Natural killer cell (primary cell): Measurements from ENCODE around the gene FBXW11. TPM values are rescaled to one million over a fixed set of nuclear protein-coding genes. Genes with fewer than 3 reads are reported as not detected.

ENCODE experiments used
- ATAC-seq, 3 donors: fragments of 150-1000 bp in 2 of 3; fragments of 200-7000 bp in 1 of 3; cut with Tn5 transposase; 1 replicate in 1 of 3; 2 replicates in 2 of 3; pipeline ENCODE4 v1.10.0; 2021; ENCODE audit warnings: mild to moderate bottlenecking in 2 of 3, moderate library complexity in 2 of 3
- DNase-seq, 2 donors: peaks; one replicate each; pipeline versions ENCODE4 v3.0.0 to v3.0.0-alpha.2; 2013 to 2021; ENCODE audit warnings: mixed read lengths in 1 of 2
- H3K27ac ChIP-seq: one replicate; pipeline ENCODE4 v1.5.1; 2013; ENCODE audit warnings: mild to moderate bottlenecking, low read length
- H3K27me3 ChIP-seq: one replicate; pipeline ENCODE4 v1.6.1; 2013; ENCODE audit warnings: low read length; ENCODE audit not compliant: control insufficient read depth, insufficient read depth
- H3K36me3 ChIP-seq: one replicate; pipeline ENCODE4 v1.6.1; 2013; ENCODE audit warnings: low read length; ENCODE audit not compliant: control insufficient read depth, insufficient read depth
- H3K4me1 ChIP-seq: one replicate; pipeline ENCODE4 v1.6.1; 2013; ENCODE audit warnings: low read length; ENCODE audit not compliant: control insufficient read depth, insufficient read depth
- H3K4me3 ChIP-seq: one replicate; pipeline ENCODE4 v1.5.1; 2013; ENCODE audit warnings: low read length
- H3K9me3 ChIP-seq: one replicate; pipeline ENCODE4 v1.6.1; 2013; ENCODE audit warnings: low read length; ENCODE audit not compliant: control insufficient read depth, insufficient read depth
- H3K27ac Mint-ChIP-seq, 2 donors: one replicate each; pipeline ENCODE4 v1.8.0; 2022; ENCODE audit warnings: mild to moderate bottlenecking in 2 of 2, mixed read lengths in 2 of 2, moderate library complexity in 1 of 2
- H3K27me3 Mint-ChIP-seq, 2 donors: one replicate each; pipeline ENCODE4 v1.8.0; 2022; ENCODE audit warnings: low read depth in 2 of 2, mixed read lengths in 2 of 2
- H3K36me3 Mint-ChIP-seq: one replicate; pipeline ENCODE4 v1.8.0; 2022; ENCODE audit warnings: mixed read lengths
- H3K4me1 Mint-ChIP-seq, 2 donors: one replicate each; pipeline ENCODE4 v1.8.0; 2022; ENCODE audit warnings: mixed read lengths in 2 of 2
- H3K4me3 Mint-ChIP-seq: one replicate; pipeline ENCODE4 v1.8.0; 2022; ENCODE audit warnings: mild to moderate bottlenecking, moderate library complexity, mixed read lengths
- H3K9me3 Mint-ChIP-seq, 2 donors: one replicate each; pipeline ENCODE4 v1.8.0; 2022; ENCODE audit warnings: mixed read lengths in 2 of 2
- WGBS: methylation state at CpG from one replicate; pipeline ENCODE4 v1.1.7; 2013; ENCODE audit warnings: missing lambda C conversion rate; ENCODE audit not compliant: insufficient coverage; 5-methylcytosine and 5-hydroxymethylcytosine counted together
- intact Hi-C: fragments of 100-400 bp; cut with micrococcal nuclease; formaldehyde crosslinking; loops from one replicate; pipeline ENCODE4 v1.14.2; 2022
- total RNA-seq, 4 donors: library from RNA; stranded (reverse); fragments of 120-200 nt in 1 of 4; gene quantifications; one replicate each; pipeline versions ENCODE4 v1.2.3 to v1.2.4, GENCODE V29; 2013 to 2022
- TF ChIP-seq, protein P1 (sequence below): fragments of 200-600 bp; IDR thresholded peaks from one replicate; pipeline ENCODE4 v1.8.0; 2022; ENCODE audit warnings: antibody characterized with exemption

FBXW11 gene
- total RNA-seq, 3 donors from 2014 or later (not counting 1 experiment from before 2014, with no cell fraction given): 26.7 to 40.3 (median 39.5) TPM

DNA sequence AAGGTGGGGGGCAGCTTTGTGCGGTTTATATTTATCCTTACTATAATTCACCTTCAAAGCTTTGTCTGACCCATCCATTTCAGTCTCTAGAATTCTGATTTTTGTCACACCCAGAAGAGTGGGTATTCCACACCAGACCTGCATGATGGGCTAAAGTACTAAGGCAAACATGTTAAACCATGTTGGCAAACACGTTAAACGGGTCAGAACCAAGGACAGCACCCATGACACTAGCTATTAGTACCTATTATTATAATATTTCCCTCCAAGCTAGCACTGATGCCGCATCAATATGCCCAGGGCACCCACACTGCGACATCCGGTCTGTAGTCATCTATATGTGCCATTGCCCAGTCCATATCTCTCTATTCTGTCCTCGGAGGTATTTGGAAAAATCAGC is 104.7 kb downstream of the FBXW11 start:
- no peaks in the 10 kb centered on the region for H3K9me3 ChIP-seq
- peaks cover 24% of the 10 kb centered on the region for H3K36me3 ChIP-seq
- Mint-ChIP-seq H3K4me3 (no peak overlapping the region), H3K27me3 (no peaks in the 10 kb centered on the region), H3K9me3 (no peaks in the 10 kb centered on the region), H3K36me3 (no peaks in the 10 kb centered on the region), H3K27ac (no peak overlapping the region), H3K4me1 (peaks cover 47 to 52% of the 10 kb centered on the region in 2 donors)
- intact Hi-C loops: no loop called here
- no peak overlapping the region for H3K27ac ChIP-seq
- no peak overlapping the region for H3K4me3 ChIP-seq
- WGBS: 98% methylated on average over 7 of the region's 7 CpGs
- H3K27me3 ChIP-seq: no peaks in the 10 kb centered on the region
- ATAC-seq: no peak
- TF ChIP-seq, protein P1, sequence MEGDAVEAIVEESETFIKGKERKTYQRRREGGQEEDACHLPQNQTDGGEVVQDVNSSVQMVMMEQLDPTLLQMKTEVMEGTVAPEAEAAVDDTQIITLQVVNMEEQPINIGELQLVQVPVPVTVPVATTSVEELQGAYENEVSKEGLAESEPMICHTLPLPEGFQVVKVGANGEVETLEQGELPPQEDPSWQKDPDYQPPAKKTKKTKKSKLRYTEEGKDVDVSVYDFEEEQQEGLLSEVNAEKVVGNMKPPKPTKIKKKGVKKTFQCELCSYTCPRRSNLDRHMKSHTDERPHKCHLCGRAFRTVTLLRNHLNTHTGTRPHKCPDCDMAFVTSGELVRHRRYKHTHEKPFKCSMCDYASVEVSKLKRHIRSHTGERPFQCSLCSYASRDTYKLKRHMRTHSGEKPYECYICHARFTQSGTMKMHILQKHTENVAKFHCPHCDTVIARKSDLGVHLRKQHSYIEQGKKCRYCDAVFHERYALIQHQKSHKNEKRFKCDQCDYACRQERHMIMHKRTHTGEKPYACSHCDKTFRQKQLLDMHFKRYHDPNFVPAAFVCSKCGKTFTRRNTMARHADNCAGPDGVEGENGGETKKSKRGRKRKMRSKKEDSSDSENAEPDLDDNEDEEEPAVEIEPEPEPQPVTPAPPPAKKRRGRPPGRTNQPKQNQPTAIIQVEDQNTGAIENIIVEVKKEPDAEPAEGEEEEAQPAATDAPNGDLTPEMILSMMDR: no peak
- DNase-seq: no peak
- no peaks in the 10 kb centered on the region for H3K4me1 ChIP-seq

DNA sequence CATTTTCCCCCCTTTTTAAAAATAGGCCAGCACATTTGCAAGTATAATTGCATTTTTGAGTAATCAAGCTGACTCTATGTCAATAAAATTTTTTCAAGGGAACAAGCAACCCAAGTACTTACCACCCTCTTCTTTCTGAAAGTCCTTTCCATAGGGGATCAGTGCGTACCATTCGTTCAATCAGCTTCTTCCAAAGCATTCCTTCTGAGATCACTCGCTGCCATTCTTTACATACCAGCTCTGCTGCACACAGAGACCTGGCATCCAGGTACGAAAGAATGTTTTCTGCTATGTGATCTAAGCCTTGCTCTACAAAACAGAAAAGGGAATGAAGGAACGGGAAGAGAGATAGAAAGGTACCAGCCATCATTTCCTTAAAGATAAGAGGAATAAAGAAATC is 106.6 kb downstream of the FBXW11 start:
- Histone ChIP-seq H3K36me3 (peaks cover 29% of the 10 kb centered on the region), H3K9me3 (no peaks in the 10 kb centered on the region), H3K27ac (no peak overlapping the region), H3K4me3 (no peak overlapping the region), H3K27me3 (no peaks in the 10 kb centered on the region), H3K4me1 (no peaks in the 10 kb centered on the region)
- intact Hi-C loops: no loop called here
- Mint-ChIP-seq H3K4me3 (no peak overlapping the region), H3K4me1 (peaks cover 29 to 52% of the 10 kb centered on the region in 2 donors), H3K36me3 (no peaks in the 10 kb centered on the region), H3K9me3 (no peaks in the 10 kb centered on the region), H3K27ac (peak overlapping the region in 1 of 2 donors; percentile 36), H3K27me3 (no peaks in the 10 kb centered on the region)
- no peak for ATAC-seq
- no peak for DNase-seq
- TF ChIP-seq, protein P1: no peak
- 98% methylated on average over 4 of the region's 5 CpGs for WGBS

DNA sequence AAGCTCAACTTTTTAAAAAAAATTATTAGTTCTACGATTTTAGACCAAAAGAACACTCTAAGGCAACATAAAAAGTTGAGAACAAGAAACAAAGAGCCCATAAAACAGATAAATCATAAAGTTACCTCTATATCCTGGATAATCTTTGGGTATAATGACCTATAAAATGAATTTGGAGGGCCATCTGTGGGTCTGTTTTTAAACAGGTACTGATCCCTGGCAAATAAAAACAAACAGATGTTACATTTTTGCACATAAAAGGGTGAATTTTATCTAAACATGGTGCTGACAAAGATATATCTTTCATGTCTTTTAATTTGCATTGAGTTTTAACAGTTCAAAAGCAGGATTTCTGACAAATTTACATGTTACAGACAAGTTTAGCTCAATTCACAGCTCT is 107.6 kb downstream of the FBXW11 start:
- Mint-ChIP-seq H3K4me1 (peaks cover 29 to 51% of the 10 kb centered on the region in 2 donors), H3K27ac (no peak overlapping the region), H3K36me3 (no peaks in the 10 kb centered on the region), H3K27me3 (no peaks in the 10 kb centered on the region), H3K9me3 (no peaks in the 10 kb centered on the region), H3K4me3 (no peak overlapping the region)
- Histone ChIP-seq H3K4me1 (no peaks in the 10 kb centered on the region), H3K9me3 (no peaks in the 10 kb centered on the region), H3K36me3 (peaks cover 33% of the 10 kb centered on the region), H3K4me3 (no peak overlapping the region), H3K27ac (no peak overlapping the region), H3K27me3 (no peaks in the 10 kb centered on the region)
- DNase-seq (no peak), ATAC-seq (no peak)
- 100% methylated on average over 1 of the region's 1 CpG for WGBS
- intact Hi-C loops: no loop called here
- TF ChIP-seq, protein P1: no peak

DNA sequence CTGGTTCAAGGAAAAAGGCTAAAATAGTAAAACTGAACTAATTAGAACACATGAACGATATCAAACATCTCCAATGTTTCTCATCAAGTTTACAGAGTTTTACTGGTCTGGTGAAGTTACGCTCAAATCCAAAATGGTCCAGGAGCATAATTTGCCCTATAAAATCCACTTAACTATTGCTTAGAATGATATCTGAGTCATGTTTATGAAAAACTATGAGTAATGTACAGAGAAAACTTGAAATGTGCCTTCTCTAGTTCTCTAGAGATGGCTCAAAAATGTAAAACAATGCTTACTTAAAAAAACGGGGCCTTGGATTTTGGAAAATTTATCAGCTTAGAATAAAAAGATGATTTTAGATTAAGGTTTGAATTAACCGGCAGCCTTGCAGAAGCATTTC is 108.1 kb downstream of the FBXW11 start:
- H3K4me3 Mint-ChIP-seq: no peak overlapping the region
- Histone ChIP-seq H3K27ac (no peak overlapping the region), H3K27me3 (no peaks in the 10 kb centered on the region), H3K4me3 (no peak overlapping the region), H3K36me3 (peaks cover 34% of the 10 kb centered on the region), H3K4me1 (no peaks in the 10 kb centered on the region), H3K9me3 (no peaks in the 10 kb centered on the region)
- H3K9me3 Mint-ChIP-seq: no peaks in the 10 kb centered on the region
- no peak overlapping the region for H3K27ac Mint-ChIP-seq
- 96% methylated on average over 4 of the region's 4 CpGs for WGBS
- no peaks in the 10 kb centered on the region for H3K27me3 Mint-ChIP-seq
- no peak for DNase-seq
- no peak for ATAC-seq
- TF ChIP-seq, protein P1: no peak
- peaks cover 26 to 47% of the 10 kb centered on the region in 2 donors for H3K4me1 Mint-ChIP-seq
- intact Hi-C loops: no loop called here
- H3K36me3 Mint-ChIP-seq: no peaks in the 10 kb centered on the region
